HepG2 (cell line): ENCODE data around the gene SFXN2. TPM values are rescaled to one million over a fixed set of nuclear protein-coding genes. Genes with fewer than 3 reads are reported as not detected.

Experiments
- ATAD3A ChIP-seq: sonication (generic); formaldehyde crosslinking; IDR thresholded peaks from 2 replicates; pipeline ENCODE4 v1.4.0; 2020; ENCODE audit warnings: missing genetic modification reagents
- CCAR2 ChIP-seq: fragments of 200-400 bp; formaldehyde crosslinking; optimal IDR thresholded peaks from 2 replicates; pipeline ENCODE3; 2018; ENCODE audit warnings: low read depth, mild to moderate bottlenecking, low read length, moderate library complexity
- CERS6 ChIP-seq: sonication (generic); formaldehyde crosslinking; IDR thresholded peaks from 2 replicates; pipeline ENCODE4 v1.5.0; 2020; ENCODE audit warnings: missing genetic modification reagents
- ETV5 ChIP-seq: IDR thresholded peaks from 2 replicates; pipeline ENCODE4 v1.6.1; 2018; ENCODE audit warnings: missing biosample characterization, missing genetic modification reagents, inconsistent platforms, borderline replicate concordance
- HHEX ChIP-seq: IDR thresholded peaks from 2 replicates; pipeline ENCODE4 v1.6.1; 2016; ENCODE audit warnings: control low read depth
- HOXA9 ChIP-seq: sonication (generic); formaldehyde crosslinking; IDR thresholded peaks from 2 replicates; pipeline ENCODE4 v1.8.1; 2022; ENCODE audit warnings: missing genetic modification reagents, mild to moderate bottlenecking, moderate library complexity, borderline replicate concordance
- IKZF5 ChIP-seq: IDR thresholded peaks from 2 replicates; pipeline ENCODE4 v1.6.1; 2018; ENCODE audit warnings: missing genetic modification reagents, mild to moderate bottlenecking, missing compliant biosample characterization
- KDM1A ChIP-seq: IDR thresholded peaks from 2 replicates; pipeline ENCODE4 v1.6.1; 2016; ENCODE audit warnings: missing compliant biosample characterization
- KIAA2018 ChIP-seq: sonication (generic); formaldehyde crosslinking; IDR thresholded peaks from 2 replicates; pipeline ENCODE4 v1.5.0; 2020; ENCODE audit warnings: mild to moderate bottlenecking, missing genetic modification reagents, borderline replicate concordance
- RBFOX2 ChIP-seq: fragments of 200-400 bp; formaldehyde crosslinking; IDR thresholded peaks from 2 replicates; pipeline ENCODE4 v1.6.1; 2017; ENCODE audit warnings: low read depth, mild to moderate bottlenecking, low read length
- SP4 ChIP-seq: sonication (generic); formaldehyde crosslinking; IDR thresholded peaks from 2 replicates; pipeline ENCODE4 v1.8.1; 2023; ENCODE audit warnings: mild to moderate bottlenecking, missing genetic modification reagents
- TAF1 ChIP-seq: sonication (generic); formaldehyde crosslinking; IDR thresholded peaks from 2 replicates; pipeline ENCODE4 v1.4.0; 2020; ENCODE audit warnings: missing genetic modification reagents
- ZBTB20 ChIP-seq: sonication (generic); formaldehyde crosslinking; IDR thresholded peaks from 2 replicates; pipeline ENCODE4 v1.8.1; 2023; ENCODE audit warnings: missing genetic modification reagents, low read depth, mild to moderate bottlenecking, borderline replicate concordance
- ZGPAT ChIP-seq: IDR thresholded peaks from 2 replicates; pipeline ENCODE4 v1.6.1; 2016; ENCODE audit warnings: mild to moderate bottlenecking
- ZNF121 ChIP-seq: sonication (generic); formaldehyde crosslinking; IDR thresholded peaks from 2 replicates; pipeline ENCODE4 v1.5.0; 2020; ENCODE audit warnings: mild to moderate bottlenecking, missing genetic modification reagents
- ZNF496 ChIP-seq: sonication (generic); formaldehyde crosslinking; IDR thresholded peaks from 2 replicates; pipeline ENCODE4 v1.8.1; 2023; ENCODE audit warnings: mild to moderate bottlenecking, moderate library complexity, missing genetic modification reagents; ENCODE audit not compliant: insufficient replicate concordance
- ZNF816 ChIP-seq: sonication (generic); formaldehyde crosslinking; IDR thresholded peaks from 2 replicates; pipeline ENCODE4 v1.8.0; 2022; ENCODE audit warnings: missing genetic modification reagents, mild to moderate bottlenecking, borderline replicate concordance
- polyA plus RNA-seq, 8 experiments: library from polyadenylated mRNA; depleted of rRNA in 3 of 8; stranded (reverse) in 7 of 8; unstranded in 1 of 8; fragments of >200 nt; fragmentation: Illumina TruSeq in 4 of 8; extraction: Trizol in 4 of 8; gene quantifications; 2 replicates each; pipeline versions ENCODE4 v1.2.1 to v1.2.3, GENCODE V29; 2011 to 2016; ENCODE audit warnings: low read depth in 4 of 8, missing spikeins in 1 of 8, mixed read lengths in 1 of 8; ENCODE audit not compliant: insufficient read depth in 1 of 8
- total RNA-seq, 5 experiments: library from RNA; depleted of rRNA; stranded (reverse); fragments of >200 nt; fragmentation: Illumina TruSeq; extraction: Trizol; gene quantifications; 2 replicates each; pipeline ENCODE4 v1.2.3, GENCODE V29; 2016; ENCODE audit warnings: low read depth in 1 of 5

SFXN2 gene
- total and polyA plus RNA-seq, 2 of the 13 experiments (the other 11 are each of a cell fraction or from before 2014, with no cell fraction given): 12.8 to 21.1 TPM

GRCh38 chr10:102714621-102715455 lies at the start of gene SFXN2 (continued):
- no peak for TF ChIP-seq KIAA2018 (CRISPR knock-in tag)
- no peak for TF ChIP-seq CCAR2
- TF ChIP-seq ZBTB20 (CRISPR knock-in tag): no peak
- TF ChIP-seq CERS6: no peak
- TF ChIP-seq ZGPAT (CRISPR knock-in tag): no peak
- TF ChIP-seq ZNF496 (CRISPR knock-in tag): no peak
- peak; percentile 96 for TF ChIP-seq ZNF121 (CRISPR knock-in tag)
- peak; percentile 79 for TF ChIP-seq RBFOX2
- TF ChIP-seq HOXA9 (CRISPR knock-in tag): no peak
- no peak for TF ChIP-seq IKZF5 (CRISPR knock-in tag)
- no peak for TF ChIP-seq ATAD3A (CRISPR knock-in tag)
- no peak for TF ChIP-seq ZNF816 (CRISPR knock-in tag)
- TF ChIP-seq KDM1A: no peak
- TF ChIP-seq HHEX (CRISPR knock-in tag): no peak
- no peak for TF ChIP-seq SP4 (CRISPR knock-in tag)
- TF ChIP-seq TAF1 (CRISPR knock-in tag): peak; percentile 80
- no peak for TF ChIP-seq ETV5 (CRISPR knock-in tag)
